HCT116 (cell line): ENCODE data around the gene METTL15. TPM values are rescaled to one million over a fixed set of nuclear protein-coding genes. Genes with fewer than 3 reads are reported as not detected.

ENCODE experiments used
- ATAC-seq: fragments of 200-7000 bp; cut with Tn5 transposase; 2 replicates; pipeline ENCODE4 v1.9.1; 2020; ENCODE audit warnings: mild to moderate bottlenecking, moderate library complexity
- BruUV-seq: library from RNA; stranded (reverse); fragments of 400-500 nt; replicated peaks from 2 replicates; lab custom pipeline; 2021; lab: Mats Ljungman, UMichigan
- CTCF ChIA-PET: fragments of 300-600 bp; sonication (Branson Sonifier 250); formaldehyde crosslinking; loops from one replicate; lab custom pipeline; 2021; ENCODE audit warnings: antibody characterized with exemption; lab: Charles Lee
- POLR2A ChIA-PET: fragments of 300-600, 350-600 bp; sonication (Branson Sonifier 250); formaldehyde crosslinking; loops from one replicate; lab custom pipeline; 2021; ENCODE audit warnings: antibody characterized with exemption; lab: Charles Lee
- RAD21 ChIA-PET, 2 experiments: fragments of 300-600 bp; sonication (Branson Sonifier 250); formaldehyde crosslinking; loops; one replicate each; lab custom pipeline; 2023; ENCODE audit warnings: low total read pairs in 2 of 2; ENCODE audit not compliant: uncharacterized antibody in 2 of 2, unreplicated experiment in 2 of 2, low non-redundant PET in 1 of 2; lab: Charles Lee
- DNase-seq: peaks from one replicate; pipeline ENCODE4 v3.0.0-alpha.2; 2010; ENCODE audit warnings: low read depth, low spot score
- H2AFZ ChIP-seq: fragments of 200-600 bp; shearing (Covaris generic), sonication (generic); 2 replicates; pipeline ENCODE4 v1.6.1; 2017; ENCODE audit warnings: low read depth, mixed run types, mixed read lengths, antibody characterized with exemption, low read length; ENCODE audit not compliant: poor library complexity, severe bottlenecking
- H3K27ac ChIP-seq: 2 replicates; pipeline ENCODE4 v1.5.1; 2012; ENCODE audit warnings: low read depth, low read length
- H3K27me3 ChIP-seq: fragments of 200-600 bp; sonication (generic); 2 replicates; pipeline ENCODE4 v1.6.1; 2016; ENCODE audit warnings: mixed run types, low read length, mixed read lengths; ENCODE audit not compliant: insufficient read depth
- H3K36me3 ChIP-seq, 2 experiments: fragments of 200-500 bp in 1 of 2; fragments of 200-600 bp in 1 of 2; sonication (Bioruptor generic) in 1 of 2; sonication (generic) in 1 of 2; 2 replicates each; pipeline versions ENCODE4 v1.5.1 to v1.6.1; 2014 to 2016; ENCODE audit warnings: low read length in 2 of 2, inconsistent platforms in 1 of 2, mixed read lengths in 1 of 2, mixed run types in 1 of 2; ENCODE audit not compliant: insufficient read depth in 2 of 2, control insufficient read depth in 1 of 2
- H3K4me1 ChIP-seq, 2 experiments: fragments of 200-600 bp in 1 of 2; sonication (generic) in 1 of 2; 2 replicates each; pipeline versions ENCODE4 v1.5.1 to v1.6.1; 2012 to 2017; ENCODE audit warnings: low read length in 2 of 2, inconsistent platforms in 1 of 2, mild to moderate bottlenecking in 1 of 2, mixed read lengths in 1 of 2, mixed run types in 1 of 2, moderate library complexity in 1 of 2; ENCODE audit not compliant: insufficient read depth in 2 of 2, control insufficient read depth in 1 of 2
- H3K4me2 ChIP-seq: fragments of 200-600 bp; sonication (generic); 2 replicates; pipeline ENCODE4 v1.6.1; 2017; ENCODE audit warnings: mixed run types, low read length, mixed read lengths
- H3K4me3 ChIP-seq, 2 experiments: fragments of 200-600 bp in 1 of 2; sonication (generic) in 1 of 2; replicated peaks in 1 of 2; 2 replicates each; pipeline ENCODE4 v1.5.1; 2011 to 2016; ENCODE audit warnings: low read length in 2 of 2, control low read depth in 1 of 2, low read depth in 1 of 2, mild to moderate bottlenecking in 1 of 2, mixed read lengths in 1 of 2, mixed run types in 1 of 2
- H3K79me2 ChIP-seq: fragments of 200-600 bp; sonication (generic); 2 replicates; pipeline ENCODE4 v1.6.1; 2017; ENCODE audit warnings: mild to moderate bottlenecking, mixed run types, low read length, moderate library complexity, mixed read lengths; ENCODE audit not compliant: insufficient read depth
- H3K9ac ChIP-seq: fragments of 200-600 bp; sonication (generic); 2 replicates; pipeline ENCODE4 v1.6.1; 2016; ENCODE audit warnings: low read length, mixed read lengths
- H3K9me2 ChIP-seq: fragments of 200-600 bp; sonication (generic), shearing (Covaris generic); 2 replicates; pipeline ENCODE4 v1.6.1; 2017; ENCODE audit warnings: mixed run types, mild to moderate bottlenecking, moderate library complexity; ENCODE audit not compliant: insufficient read depth
- H3K9me3 ChIP-seq, 2 experiments: fragments of 200-500 bp in 1 of 2; fragments of 200-600 bp in 1 of 2; sonication (Bioruptor generic) in 1 of 2; sonication (generic) in 1 of 2; 2 replicates each; pipeline ENCODE4 v1.6.1; 2014 to 2017; ENCODE audit warnings: low read length in 2 of 2, mixed read lengths in 2 of 2, inconsistent platforms in 1 of 2, low read depth in 1 of 2, mild to moderate bottlenecking in 1 of 2, mixed run types in 1 of 2, moderate library complexity in 1 of 2; ENCODE audit not compliant: control insufficient read depth in 1 of 2, insufficient read depth in 1 of 2
- H4K20me1 ChIP-seq: fragments of 200-600 bp; sonication (generic), shearing (Covaris generic); 2 replicates; pipeline ENCODE4 v1.6.1; 2017; ENCODE audit warnings: mixed run types, mild to moderate bottlenecking, moderate library complexity; ENCODE audit not compliant: insufficient read depth
- CBX3 ChIP-seq: IDR thresholded peaks from 2 replicates; pipeline ENCODE4 v1.6.1; 2012; ENCODE audit warnings: low read depth
- EZH2 ChIP-seq: fragments of 200-600 bp; sonication (generic); IDR thresholded peaks from 2 replicates; pipeline ENCODE4 v1.6.1; 2017; ENCODE audit warnings: antibody characterized with exemption, mixed run types
- EZH2phosphoT487 ChIP-seq: fragments of 200-600 bp; IDR thresholded peaks from 2 replicates; pipeline ENCODE4 v1.6.1; 2018; ENCODE audit warnings: antibody characterized with exemption, borderline replicate concordance
- JUND ChIP-seq: IDR thresholded peaks from 2 replicates; pipeline ENCODE4 v1.6.1; 2012
- MAX ChIP-seq: IDR thresholded peaks from 2 replicates; pipeline ENCODE4 v1.6.1; 2012
- POLR2A ChIP-seq: IDR thresholded peaks from 2 replicates; pipeline ENCODE4 v1.7.0; 2011; ENCODE audit warnings: borderline replicate concordance; ENCODE audit not compliant: insufficient read depth, insufficient read length; ENCODE audit errors: extremely low read depth
- RAD21 ChIP-seq: IDR thresholded peaks from 2 replicates; pipeline ENCODE4 v1.6.1; 2012; ENCODE audit warnings: low read depth, mild to moderate bottlenecking
- ZFX ChIP-seq: fragments of 450-650 bp; IDR thresholded peaks from 2 replicates; pipeline ENCODE4 v1.6.1; 2017
- ZNF274 ChIP-seq: fragments of 200-500 bp; sonication (Bioruptor generic); IDR thresholded peaks from 2 replicates; pipeline ENCODE4 v1.6.1; 2014; ENCODE audit warnings: mild to moderate bottlenecking, low read depth, low read length, inconsistent platforms
- intact Hi-C: fragments of 100-400 bp; cut with micrococcal nuclease; formaldehyde crosslinking; loops from 2 replicates; pipeline ENCODE4 v1.10.0; 2022
- total RNA-seq: library from RNA; stranded (reverse); gene quantifications from one replicate; pipeline ENCODE4 v1.2.1, GENCODE V29; 2021; ENCODE audit not compliant: unreplicated experiment
- TF ChIP-seq, protein P1 (sequence below): IDR thresholded peaks from 2 replicates; pipeline ENCODE4 v1.6.1; 2012; ENCODE audit warnings: low read depth

The METTL15 gene
- total RNA-seq, 1 experiment from 2014 or later: 25.3 TPM

DNA sequence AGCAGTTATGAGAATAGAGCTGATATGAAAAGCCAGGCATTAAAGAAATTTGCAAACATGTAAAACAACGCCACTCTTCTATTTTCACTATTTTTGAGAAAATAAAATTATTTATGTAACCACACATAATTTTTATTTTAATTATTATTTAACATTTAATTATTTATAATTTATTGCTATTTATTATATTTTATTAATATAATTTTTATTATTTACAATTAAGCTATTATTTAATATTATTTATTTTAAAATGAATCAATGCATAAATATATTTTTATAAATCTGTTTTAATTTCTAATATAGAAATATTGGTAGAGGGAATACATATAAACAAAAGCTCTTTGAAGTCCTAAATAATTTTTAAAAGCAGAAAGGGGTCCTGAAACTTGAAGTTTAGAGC is 36.9 kb upstream of the METTL15 start:
- H2AFZ ChIP-seq: no peak overlapping the region
- no peaks in the 10 kb centered on the region for H3K9me3 ChIP-seq
- H3K27me3 ChIP-seq: no peaks in the 10 kb centered on the region
- no peak overlapping the region; the same call in 1 of the 2 replicates for H3K27ac ChIP-seq
- no peaks in the 10 kb centered on the region for H3K9me2 ChIP-seq
- POLR2A ChIA-PET: no interaction called here
- no peaks in the 10 kb centered on the region for H4K20me1 ChIP-seq
- CTCF ChIA-PET: no interaction called here
- no peak overlapping the region for H3K4me3 ChIP-seq
- BruUV-seq: no TSS peak
- H3K79me2 ChIP-seq: peaks cover 26% of the 10 kb centered on the region
- peaks cover 18 to 25% of the 10 kb centered on the region in 2 experiments for H3K36me3 ChIP-seq
- H3K9ac ChIP-seq: no peak overlapping the region
- RAD21 ChIA-PET: no interaction called here
- H3K4me2 ChIP-seq: no peak overlapping the region
- no peak for TF ChIP-seq RAD21
- no peak for TF ChIP-seq ZNF274
- TF ChIP-seq, protein P1, sequence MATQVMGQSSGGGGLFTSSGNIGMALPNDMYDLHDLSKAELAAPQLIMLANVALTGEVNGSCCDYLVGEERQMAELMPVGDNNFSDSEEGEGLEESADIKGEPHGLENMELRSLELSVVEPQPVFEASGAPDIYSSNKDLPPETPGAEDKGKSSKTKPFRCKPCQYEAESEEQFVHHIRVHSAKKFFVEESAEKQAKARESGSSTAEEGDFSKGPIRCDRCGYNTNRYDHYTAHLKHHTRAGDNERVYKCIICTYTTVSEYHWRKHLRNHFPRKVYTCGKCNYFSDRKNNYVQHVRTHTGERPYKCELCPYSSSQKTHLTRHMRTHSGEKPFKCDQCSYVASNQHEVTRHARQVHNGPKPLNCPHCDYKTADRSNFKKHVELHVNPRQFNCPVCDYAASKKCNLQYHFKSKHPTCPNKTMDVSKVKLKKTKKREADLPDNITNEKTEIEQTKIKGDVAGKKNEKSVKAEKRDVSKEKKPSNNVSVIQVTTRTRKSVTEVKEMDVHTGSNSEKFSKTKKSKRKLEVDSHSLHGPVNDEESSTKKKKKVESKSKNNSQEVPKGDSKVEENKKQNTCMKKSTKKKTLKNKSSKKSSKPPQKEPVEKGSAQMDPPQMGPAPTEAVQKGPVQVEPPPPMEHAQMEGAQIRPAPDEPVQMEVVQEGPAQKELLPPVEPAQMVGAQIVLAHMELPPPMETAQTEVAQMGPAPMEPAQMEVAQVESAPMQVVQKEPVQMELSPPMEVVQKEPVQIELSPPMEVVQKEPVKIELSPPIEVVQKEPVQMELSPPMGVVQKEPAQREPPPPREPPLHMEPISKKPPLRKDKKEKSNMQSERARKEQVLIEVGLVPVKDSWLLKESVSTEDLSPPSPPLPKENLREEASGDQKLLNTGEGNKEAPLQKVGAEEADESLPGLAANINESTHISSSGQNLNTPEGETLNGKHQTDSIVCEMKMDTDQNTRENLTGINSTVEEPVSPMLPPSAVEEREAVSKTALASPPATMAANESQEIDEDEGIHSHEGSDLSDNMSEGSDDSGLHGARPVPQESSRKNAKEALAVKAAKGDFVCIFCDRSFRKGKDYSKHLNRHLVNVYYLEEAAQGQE: no peak
- TF ChIP-seq EZH2phosphoT487: no peak
- TF ChIP-seq POLR2A: no peak
- TF ChIP-seq JUND: no peak
- TF ChIP-seq ZFX: no peak
- no peak for TF ChIP-seq EZH2
- no peak for TF ChIP-seq MAX
- no peak for TF ChIP-seq CBX3
- intact Hi-C loops: no loop called here
- no peak for ATAC-seq
- DNase-seq: no peak
- peaks cover 14 to 27% of the 10 kb centered on the region in 2 experiments; a peak in 3 of 4 replicates for H3K4me1 ChIP-seq
